NB4 (cell line): ENCODE results near the gene ZNF618.

Experiments used
- CTCF ChIP-seq: IDR thresholded peaks from one replicate; pipeline ENCODE4 v1.5.1; 2012; ENCODE audit warnings: low read depth, low read length
- POLR2A ChIP-seq: IDR thresholded peaks from 2 replicates; pipeline ENCODE4 v1.6.1; 2011; ENCODE audit warnings: mild to moderate bottlenecking; ENCODE audit not compliant: insufficient read length; ENCODE audit errors: extremely low read depth

- TF ChIP-seq CTCF (no peak), POLR2A (no peak)
Measured at GRCh38 chr9:113919871-113920270, 43.8 kb downstream of the ZNF618 start.
